ENCODE measurements around the gene KCTD16.
A peak's percentile ranks its signal among the peaks of the same experiment; 100 is the strongest.

Gene KCTD16

GRCh38 chr5:144170276-144171024 lies at the start of gene KCTD16, which contains the start of gene YIPF5:
KCTD16 (plus strand) TSS chr5:144170873.
YIPF5 (minus strand) TSS chr5:144170659; CDS start chr5:144169955, 704 bp downstream.
- DNase-seq (ENCODE audit: low read depth) = peak; percentile 92
- no peak for TF ChIP-seq CTCF (conservative IDR thresholded peaks at IDR 0.05; ENCODE audit: low read depth, low read length)
- peak within 1 kb of the TSS; percentile 65 for H3K4me3 ChIP-seq (ENCODE audit: low read length)

GRCh38 chr5:144121577-144121976 lies 49.1 kb upstream of the KCTD16 start:
- DNase-seq (ENCODE audit: low read depth) = no peak
- H3K4me3 ChIP-seq (ENCODE audit: low read length) = no peak overlapping the region
- TF ChIP-seq CTCF (conservative IDR thresholded peaks at IDR 0.05; ENCODE audit: low read depth, low read length) = no peak

GRCh38 chr5:144122081-144122480 lies 48.6 kb upstream of the KCTD16 start:
- TF ChIP-seq CTCF (conservative IDR thresholded peaks at IDR 0.05; ENCODE audit: low read depth, low read length) = no peak
- H3K4me3 ChIP-seq (ENCODE audit: low read length) = no peak overlapping the region
- no peak for DNase-seq (ENCODE audit: low read depth)

GRCh38 chr5:144122641-144123040 lies 48.0 kb upstream of the KCTD16 start:
- no peak overlapping the region for H3K4me3 ChIP-seq (ENCODE audit: low read length)
- DNase-seq (ENCODE audit: low read depth) = no peak
- no peak for TF ChIP-seq CTCF (conservative IDR thresholded peaks at IDR 0.05; ENCODE audit: low read depth, low read length)

GRCh38 chr5:144125163-144125726 lies 45.4 kb upstream of the KCTD16 start:
- no peak for DNase-seq (ENCODE audit: low read depth)
- no peak for TF ChIP-seq CTCF (conservative IDR thresholded peaks at IDR 0.05; ENCODE audit: low read depth, low read length)
- H3K4me3 ChIP-seq (ENCODE audit: low read length) = no peak overlapping the region

GRCh38 chr5:144126707-144127106 lies 44.0 kb upstream of the KCTD16 start:
- H3K4me3 ChIP-seq (ENCODE audit: low read length) = no peak overlapping the region
- DNase-seq (ENCODE audit: low read depth) = no peak
- no peak for TF ChIP-seq CTCF (conservative IDR thresholded peaks at IDR 0.05; ENCODE audit: low read depth, low read length)

- H3K4me3 ChIP-seq (ENCODE audit: low read length) = no peak overlapping the region
- TF ChIP-seq CTCF (conservative IDR thresholded peaks at IDR 0.05; ENCODE audit: low read depth, low read length) = no peak
- no peak for DNase-seq (ENCODE audit: low read depth)
Measured at GRCh38 chr5:144128844-144129243, 41.8 kb upstream of the KCTD16 start.
